Activated CD4-positive, alpha-beta memory T cell treated with anti-CD3 and anti-CD28 coated beads for 36 hours (primary cell): Measurements from ENCODE around the gene SPACA6. TPM values are rescaled to one million over a fixed set of nuclear protein-coding genes. Genes with fewer than 3 reads are reported as not detected.

Source experiments
- CTCF ChIA-PET: fragments of 350-600 bp; sonication (Branson Sonifier 250); formaldehyde crosslinking; loops from one replicate; lab custom pipeline; 2021; ENCODE audit warnings: antibody characterized with exemption, inconsistent platforms; lab: Charles Lee
- POLR2A ChIA-PET: fragments of 350-600 bp; sonication (Branson Sonifier 250); formaldehyde crosslinking; loops from one replicate; lab custom pipeline; 2021; ENCODE audit warnings: antibody characterized with exemption; lab: Charles Lee
- DNase-seq: peaks from one replicate; pipeline ENCODE4 v3.0.0-alpha.2; 2020
- H3K27ac Mint-ChIP-seq: one replicate; pipeline ENCODE4 v1.8.0; 2021; ENCODE audit warnings: mixed read lengths
- H3K27me3 Mint-ChIP-seq: one replicate; pipeline ENCODE4 v1.8.0; 2021; ENCODE audit warnings: mixed read lengths
- H3K36me3 Mint-ChIP-seq: one replicate; pipeline ENCODE4 v1.8.0; 2021; ENCODE audit warnings: mixed read lengths
- H3K4me1 Mint-ChIP-seq: one replicate; pipeline ENCODE4 v1.8.0; 2021; ENCODE audit warnings: low read depth, mixed read lengths
- H3K4me3 Mint-ChIP-seq: one replicate; pipeline ENCODE4 v1.8.0; 2021; ENCODE audit warnings: mild to moderate bottlenecking, mixed read lengths
- H3K9me3 Mint-ChIP-seq: one replicate; pipeline ENCODE4 v1.8.0; 2021; ENCODE audit warnings: mixed read lengths
- intact Hi-C: fragments of 100-400 bp; cut with micrococcal nuclease; formaldehyde crosslinking; loops from one replicate; pipeline ENCODE4 v1.15.1; 2023
- microRNA-seq: library from miRNA; unstranded; fragments of <30 nt; microRNA quantifications from one replicate; pipeline ENCODE4 v1.2.0, GENCODE V29; 2022; ENCODE audit warnings: borderline number of aligned reads, borderline microRNAs expressed, borderline replicate concordance
- total RNA-seq, 2 experiments: library from RNA; stranded (reverse); gene quantifications; one replicate each; pipeline ENCODE4 v1.2.3, GENCODE V29; 2021

Gene SPACA6
- total RNA-seq, 2 experiments from 2014 or later: 10.0 to 14.2 TPM

- ChIA-PET POLR2A (no interaction called here), CTCF (interaction anchor here (1.0 kb wide), 1 partner anchor 28 kb away, joined by 3 read pairs; no protein-coding TSS in a partner anchor)
- H3K27me3 Mint-ChIP-seq: peaks cover 3% of the 10 kb centered on the region
- H3K4me3 Mint-ChIP-seq: no peak overlapping the region
- no peaks in the 10 kb centered on the region for H3K4me1 Mint-ChIP-seq
- H3K27ac Mint-ChIP-seq: no peak overlapping the region
- intact Hi-C loops: no loop called here
- H3K9me3 Mint-ChIP-seq: no peaks in the 10 kb centered on the region
- no peak for DNase-seq
- H3K36me3 Mint-ChIP-seq: no peaks in the 10 kb centered on the region
These were observed 56.8 kb downstream of the SPACA6 start for GRCh38 chr19:51749979-51750378.

- Mint-ChIP-seq H3K4me1 (no peaks in the 10 kb centered on the region), H3K27ac (no peak overlapping the region), H3K9me3 (peaks cover under 1% of the 10 kb centered on the region), H3K27me3 (peaks cover 2% of the 10 kb centered on the region), H3K36me3 (no peaks in the 10 kb centered on the region), H3K4me3 (no peak overlapping the region)
- DNase-seq: no peak
- ChIA-PET CTCF (interaction anchor here (1.0 kb wide), 1 partner anchor 27 kb away, joined by 3 read pairs; no protein-coding TSS in a partner anchor), POLR2A (no interaction called here)
- intact Hi-C loops: no loop called here
These were observed 57.4 kb downstream of the SPACA6 start for GRCh38 chr19:51750400-51751094.

DNA sequence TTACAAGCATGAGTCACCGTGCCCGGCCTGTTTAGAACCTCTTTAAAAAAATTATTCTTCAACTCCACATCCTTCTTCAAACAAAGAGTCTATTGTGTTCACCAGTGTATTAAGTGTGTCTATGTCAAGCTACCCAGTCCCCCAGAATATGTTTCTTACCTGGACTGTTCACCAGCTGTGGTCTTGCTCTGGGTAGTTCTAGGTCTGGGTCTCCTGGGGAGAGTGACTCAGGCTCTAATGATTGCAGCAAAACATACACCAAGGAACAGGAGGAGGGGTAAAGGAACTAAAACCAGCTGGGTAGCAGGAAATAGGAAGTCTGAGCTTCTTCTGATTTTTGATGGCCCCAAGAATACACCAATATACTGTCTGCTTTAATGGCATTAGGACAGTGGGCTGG lies 58.5 kb downstream of the SPACA6 start, which contains the start of gene FPR1:
Gene FPR1, minus strand, starts transcription at position 224 of the 400 bp plus-strand sequence. CDS start 4,884 bp downstream, outside the sequence.
- no peaks in the 10 kb centered on the region for H3K4me1 Mint-ChIP-seq
- peaks cover 4% of the 10 kb centered on the region for H3K27me3 Mint-ChIP-seq
- no peak within 1 kb of the TSS for H3K27ac Mint-ChIP-seq
- intact Hi-C loops: no loop called here
- no peak for DNase-seq
- H3K4me3 Mint-ChIP-seq: no peak within 1 kb of the TSS
- peaks cover 2% of the 10 kb centered on the region for H3K9me3 Mint-ChIP-seq
- ChIA-PET CTCF (interaction anchor here (0.7 kb wide), 1 partner anchor 111 kb away, joined by 3 read pairs; no protein-coding TSS in a partner anchor), POLR2A (no interaction called here)
- no peaks in the 10 kb centered on the region for H3K36me3 Mint-ChIP-seq

- intact Hi-C loops: no loop called here
- H3K4me3 Mint-ChIP-seq: no peak overlapping the region
These were observed 61.0 kb downstream of the SPACA6 start for GRCh38 chr19:51754109-51754508.

DNA sequence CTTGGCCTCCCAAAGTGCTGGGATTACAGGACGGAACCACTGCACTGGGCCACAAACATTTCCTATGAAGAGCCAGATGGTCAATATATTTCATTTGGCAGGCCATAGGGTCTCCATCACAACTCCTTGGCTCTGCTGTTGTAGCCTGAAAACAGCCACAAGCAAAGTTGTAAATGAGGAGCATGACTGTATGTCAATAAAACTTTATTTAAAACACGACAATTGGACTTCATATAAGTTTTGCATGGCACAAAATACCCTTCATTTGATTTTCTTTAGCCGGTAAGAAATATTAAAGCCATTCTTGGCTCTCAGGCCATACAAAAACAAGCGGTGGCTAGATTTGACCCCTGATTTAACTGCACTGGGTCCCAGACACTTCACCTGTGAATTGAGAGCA lies 61.6 kb downstream of the SPACA6 start:
- ChIA-PET CTCF (no interaction called here), POLR2A (no interaction called here)
- H3K9me3 Mint-ChIP-seq: peaks cover 3% of the 10 kb centered on the region
- no peak overlapping the region for H3K27ac Mint-ChIP-seq
- no peak overlapping the region for H3K4me3 Mint-ChIP-seq
- H3K4me1 Mint-ChIP-seq: no peaks in the 10 kb centered on the region
- intact Hi-C loops: no loop called here
- H3K27me3 Mint-ChIP-seq: peaks cover 7% of the 10 kb centered on the region
- no peak for DNase-seq
- H3K36me3 Mint-ChIP-seq: no peaks in the 10 kb centered on the region

More at GRCh38 chr19:51754109-51754508, 61.0 kb downstream of the SPACA6 start:
- no peaks in the 10 kb centered on the region for H3K4me1 Mint-ChIP-seq
- CTCF ChIA-PET: no interaction called here
- DNase-seq: no peak
- H3K9me3 Mint-ChIP-seq: peaks cover 2% of the 10 kb centered on the region
- H3K27me3 Mint-ChIP-seq: peaks cover 6% of the 10 kb centered on the region
- H3K36me3 Mint-ChIP-seq: no peaks in the 10 kb centered on the region
- POLR2A ChIA-PET: no interaction called here
- H3K27ac Mint-ChIP-seq: no peak overlapping the region

Small RNAs within 50 kb of the gene (microRNA-seq; reads per million reads assigned to microRNA genes)
- gene MIR125A (1,364 reads per million, percentile 88 among the genes with 10 or more reads in this experiment), gene MIR99B (1,307 reads per million, percentile 88 among the genes with 10 or more reads in this experiment), gene MIRLET7E (1,044 reads per million, percentile 86 among the genes with 10 or more reads in this experiment)

Other genes with a start within 250 kb of the SPACA6 start
- not detected for gene SIGLEC8, start 234.9 kb upstream of the SPACA6 start, total RNA-seq
- gene CEACAM18, start 214.8 kb upstream of the SPACA6 start, total RNA-seq: not detected
- under 1 TPM; 0.22 to 0.24 TPM for gene SIGLEC12, start 191.5 kb upstream of the SPACA6 start, total RNA-seq
- gene SIGLEC6, start 161.7 kb upstream of the SPACA6 start, total RNA-seq: not detected
- 1 to 10 TPM; 7.1 to 7.9 TPM for gene ZNF175, start 122.0 kb upstream of the SPACA6 start, total RNA-seq
- gene SIGLEC5, start 62.9 kb upstream of the SPACA6 start, total RNA-seq: not detected
- not detected for gene SIGLEC14, start 46.5 kb upstream of the SPACA6 start, total RNA-seq
- gene HAS1, start 30.7 kb downstream of the SPACA6 start, total RNA-seq: not detected
- gene FPR1, start 58.5 kb downstream of the SPACA6 start, total RNA-seq: not detected
- not detected for gene FPR2, start 67.8 kb downstream of the SPACA6 start, total RNA-seq
- not detected for gene FPR3, start 101.8 kb downstream of the SPACA6 start, total RNA-seq
- gene ZNF577, start 194.6 kb downstream of the SPACA6 start, total RNA-seq: 1 to 10 TPM; 4.1 to 5.3 TPM
- gene ZNF649, start 211.7 kb downstream of the SPACA6 start, total RNA-seq: 1 to 10 TPM; 6.7 to 9.0 TPM
- 1 to 10 TPM; 3.2 to 4.6 TPM for gene ZNF613, start 234.1 kb downstream of the SPACA6 start, total RNA-seq